Right renal cortex interstitium (tissue), 3 donors: Measurements from ENCODE around the gene LZIC. TPM values are rescaled to one million over a fixed set of nuclear protein-coding genes. Genes with fewer than 3 reads are reported as not detected.
"Not testable (repeated sequence)": the region's sequence is repeated elsewhere in the genome, so short reads cannot be mapped to it uniquely, and the experiment has no call there.

Experiments used
- DNase-seq, 3 donors: peaks; one replicate each; pipeline ENCODE4 v3.0.0-alpha.2; 2013; ENCODE audit warnings: low read depth in 3 of 3, low spot score in 2 of 3
- polyA plus RNA-seq, 3 donors: library from polyadenylated mRNA; unstranded; fragments of 120-200 nt; gene quantifications; one replicate each; pipeline ENCODE4 v1.2.1, GENCODE V29; 2013; ENCODE audit not compliant: insufficient read length in 3 of 3

The LZIC gene
- polyA plus RNA-seq, result 10 to 100 TPM; 73.3 to 80.5 (median 75.9) TPM

- peak; percentile 67 to 86 (median 77) for DNase-seq
These were observed at the start of gene LZIC, which contains the start of gene NMNAT1 for GRCh38 chr1:9942939-9943788. TSS of gene LZIC (minus strand) at chr1:9943391. CDS start at chr1:9936619, 6,772 bp downstream. TSS of gene NMNAT1 (plus strand) at chr1:9943475. CDS start at chr1:9972074, 28,599 bp downstream.

- DNase-seq, result no peak
These were observed 49.7 kb upstream of the LZIC start for GRCh38 chr1:9992910-9993309.

DNA sequence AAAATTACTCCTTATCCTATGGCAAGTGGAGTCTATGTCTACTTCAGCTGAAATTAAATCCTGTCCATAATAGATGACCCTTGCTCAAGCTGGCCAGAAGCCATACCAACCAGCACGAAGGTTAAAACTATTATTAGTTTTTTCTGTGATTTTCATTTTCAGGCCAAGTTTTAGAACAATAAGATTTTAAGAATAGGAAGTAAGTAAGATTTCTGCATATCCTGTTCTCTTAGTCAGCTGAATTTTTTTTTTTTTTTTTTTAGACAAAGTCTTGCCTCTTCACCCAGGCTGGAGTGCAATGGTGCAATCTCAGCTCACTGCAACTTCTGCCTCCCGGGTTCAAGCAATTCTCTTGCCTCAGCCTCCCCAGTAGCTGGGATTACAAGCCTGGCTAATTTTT is 47.8 kb upstream of the LZIC start:
- DNase-seq, result no peak

DNA sequence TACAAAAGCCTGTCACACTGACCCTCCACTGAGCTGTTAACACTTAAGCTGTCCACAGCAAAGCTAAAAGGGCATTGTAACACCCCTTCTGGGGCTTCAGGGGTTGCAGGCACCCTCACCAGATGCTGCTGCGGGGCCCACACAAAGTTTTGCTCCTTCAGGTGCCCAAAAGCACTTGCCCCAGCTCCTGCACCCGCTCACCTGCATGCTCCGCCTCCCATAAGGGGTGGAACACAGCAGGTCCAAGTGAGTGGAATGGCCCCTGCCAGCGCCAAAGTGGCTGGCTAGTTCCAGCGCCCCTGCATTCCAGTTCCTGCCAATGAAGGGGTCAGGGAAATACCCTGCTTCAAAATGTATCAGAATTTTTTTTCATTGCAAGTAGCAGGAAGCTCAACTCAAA is 46.6 kb upstream of the LZIC start:
- no peak for DNase-seq

GRCh38 chr1:9985001-9985400 is 41.8 kb upstream of the LZIC start:
- DNase-seq, result no peak

GRCh38 chr1:9984253-9984652 is 41.1 kb upstream of the LZIC start:
- DNase-seq, result no peak

DNA sequence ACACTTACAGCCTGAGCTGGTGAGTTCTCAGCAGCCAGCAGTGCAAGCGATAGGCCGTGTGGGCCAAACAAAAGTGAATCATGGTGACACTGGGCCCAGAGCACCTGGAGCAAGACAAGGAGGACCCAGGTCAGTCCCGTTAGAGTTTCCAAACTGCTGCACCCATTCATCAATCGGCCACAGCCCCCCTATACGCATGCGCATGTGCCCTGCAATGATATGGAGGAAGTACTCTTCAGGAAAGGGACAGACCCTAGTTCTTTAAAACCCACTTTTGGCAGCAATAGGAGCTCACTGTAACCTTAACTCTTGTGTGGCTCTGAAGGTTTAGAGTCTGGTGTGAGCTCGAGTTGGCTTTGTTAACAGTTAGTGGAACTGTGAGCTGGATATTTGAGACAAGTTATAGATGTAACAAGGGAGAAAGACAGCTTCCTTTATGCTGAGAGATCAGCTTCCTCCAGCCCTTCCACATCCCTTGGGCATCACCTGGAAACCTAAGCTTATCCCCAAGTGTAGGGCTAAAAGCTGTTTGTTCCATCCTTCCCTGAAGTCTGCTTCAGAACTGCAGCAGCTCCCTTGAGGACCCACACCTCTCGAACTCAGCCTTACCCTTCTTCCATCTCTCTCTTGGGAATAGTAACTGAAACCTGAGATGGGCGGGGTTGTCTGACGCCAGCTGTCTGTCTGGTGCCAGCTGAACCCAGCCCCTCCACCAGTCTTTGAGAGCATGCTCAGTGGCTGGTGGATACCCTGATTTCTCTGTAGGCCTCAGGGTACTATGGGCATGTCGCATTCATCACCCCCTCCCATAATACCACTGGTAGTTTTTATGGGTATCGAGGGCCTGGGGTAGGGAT is 17.7 kb upstream of the LZIC start:
- peak in 1 of 3 donors; percentile 38 for DNase-seq

GRCh38 chr1:9960011-9960410 is 16.8 kb upstream of the LZIC start:
- DNase-seq, result no peak

DNA sequence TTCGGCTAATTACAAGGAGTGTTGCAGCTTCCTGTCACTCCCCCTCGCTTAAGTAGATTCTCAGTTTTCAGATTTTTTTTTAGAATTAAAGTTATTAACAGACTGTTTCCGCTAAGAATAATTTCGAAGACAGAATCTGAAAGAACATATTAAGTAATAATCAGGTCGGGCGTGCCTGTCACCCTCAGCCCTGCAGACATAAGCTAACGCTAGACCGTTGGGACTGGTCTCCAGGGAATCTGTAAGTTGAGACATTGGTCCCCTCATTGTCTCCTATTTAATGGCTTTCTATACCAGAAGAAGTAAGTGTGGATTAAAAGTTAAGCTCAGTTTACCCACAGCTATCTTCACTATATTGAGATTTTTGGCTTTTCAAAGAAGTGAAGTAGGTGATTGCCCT is 14.5 kb upstream of the LZIC start:
- DNase-seq, result no peak

GRCh38 chr1:9946315-9946714 is 3.1 kb upstream of the LZIC start:
- no peak for DNase-seq

DNA sequence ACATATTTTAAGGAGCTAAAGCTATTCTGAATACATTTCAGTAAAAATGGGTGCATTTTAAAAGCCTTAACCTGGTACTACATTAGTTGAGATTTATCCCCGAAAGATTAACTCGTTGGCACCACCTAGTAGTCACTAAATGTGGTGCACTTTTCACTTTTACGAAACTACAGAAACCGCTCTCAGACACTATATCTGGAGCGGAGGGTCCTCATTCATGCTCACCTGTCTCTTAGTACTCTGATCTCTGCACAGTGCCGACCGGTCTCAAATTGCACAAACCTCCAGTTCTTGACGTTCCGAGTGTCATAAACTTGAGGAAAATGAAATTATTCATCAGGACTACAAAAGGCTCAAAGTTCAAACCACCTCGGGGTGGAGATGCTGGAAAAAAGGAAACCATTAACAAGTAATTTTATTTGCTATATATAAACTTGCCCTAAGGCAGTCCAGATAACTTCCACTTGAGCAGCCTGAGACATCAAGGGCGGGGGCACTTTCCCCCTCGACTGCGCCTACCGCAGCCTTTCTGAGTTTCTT is 722 bp downstream of the LZIC start:
- DNase-seq, result peak; percentile 27 to 32 (median 27)

GRCh38 chr1:9929431-9930385 is 13.5 kb downstream of the LZIC start:
- DNase-seq, result no peak

- DNase-seq, result no peak
These were observed 15.9 kb downstream of the LZIC start for GRCh38 chr1:9927259-9927658.

- DNase-seq, result no peak
These were observed 20.8 kb downstream of the LZIC start for GRCh38 chr1:9922342-9922741.

GRCh38 chr1:9920606-9921005 is 22.6 kb downstream of the LZIC start:
- DNase-seq, result no peak

- no peak for DNase-seq
These were observed 25.3 kb downstream of the LZIC start for GRCh38 chr1:9917901-9918300.

DNA sequence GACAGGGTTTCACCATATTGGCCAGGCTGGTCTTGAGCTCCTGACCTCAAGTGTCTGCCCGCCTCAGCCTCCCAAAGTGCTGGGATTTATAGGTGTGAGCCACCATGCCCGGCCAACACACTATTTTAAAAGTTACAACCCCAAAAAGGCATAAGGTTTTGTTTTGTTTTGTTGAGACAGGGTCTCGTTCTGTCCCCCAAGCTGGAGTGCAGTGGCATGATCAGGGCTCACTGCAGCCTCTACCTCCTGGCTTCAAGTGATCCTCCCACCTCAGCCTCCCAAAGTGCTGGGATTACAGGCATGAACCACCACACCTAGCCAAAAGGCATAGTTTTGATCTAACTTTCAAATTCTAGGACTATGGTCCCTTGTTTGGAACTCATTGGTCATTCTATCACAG is 25.7 kb downstream of the LZIC start:
- not testable (repeated sequence) for DNase-seq

DNA sequence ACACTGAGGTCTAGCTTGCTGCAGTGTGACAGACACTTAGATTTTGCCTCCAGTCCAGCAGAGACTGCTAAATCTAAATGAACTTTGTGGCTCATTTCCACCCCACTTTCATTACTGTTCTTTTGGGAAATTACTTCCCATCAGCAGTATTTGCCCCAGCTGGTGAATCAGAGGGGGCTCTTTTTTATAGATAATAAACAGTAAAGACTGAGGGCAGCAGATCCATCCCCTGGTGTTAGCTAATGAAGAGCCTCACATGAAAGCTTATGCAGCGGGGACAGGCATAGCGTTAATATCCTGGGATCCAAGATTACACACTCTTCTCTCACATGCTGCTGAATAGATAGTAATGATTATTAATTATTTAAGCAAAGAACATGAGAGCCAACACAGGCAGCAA is 26.7 kb downstream of the LZIC start:
- DNase-seq, result no peak

- no peak for DNase-seq
These were observed 28.6 kb downstream of the LZIC start for GRCh38 chr1:9914610-9914937.

DNA sequence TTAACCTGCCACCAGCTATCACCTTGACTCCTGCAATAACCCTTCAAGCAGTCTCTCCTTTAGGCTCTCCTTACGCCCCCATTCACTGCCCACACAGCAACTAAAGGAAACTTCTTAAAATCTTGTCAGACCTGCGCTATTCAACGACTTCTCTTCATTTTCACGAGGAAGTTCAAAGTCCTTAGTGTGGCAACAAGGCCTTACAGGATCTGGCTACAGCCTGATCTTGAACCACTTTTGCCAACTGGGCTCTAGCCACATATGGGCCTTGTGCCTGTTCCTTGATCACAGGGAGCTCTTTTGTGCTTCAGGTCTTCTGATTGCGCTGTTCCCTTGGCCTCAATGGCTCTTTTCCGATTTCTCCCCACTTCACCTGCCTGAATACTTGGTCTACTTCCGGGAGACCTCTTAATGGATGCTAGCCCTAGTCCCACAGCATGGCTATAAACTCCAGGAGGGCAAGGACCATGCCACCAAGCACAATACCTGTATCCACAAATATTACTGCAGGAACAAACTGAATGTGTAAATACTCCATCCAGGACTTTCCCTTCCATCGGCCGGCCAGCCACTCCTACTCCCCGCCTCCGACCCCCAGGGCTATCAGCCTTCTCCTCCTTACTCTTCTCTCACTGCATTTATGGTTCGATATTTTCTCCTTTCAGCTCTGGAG is 30.8 kb downstream of the LZIC start:
- no peak for DNase-seq
